Measurements from ENCODE around the gene IPO11.

DNA sequence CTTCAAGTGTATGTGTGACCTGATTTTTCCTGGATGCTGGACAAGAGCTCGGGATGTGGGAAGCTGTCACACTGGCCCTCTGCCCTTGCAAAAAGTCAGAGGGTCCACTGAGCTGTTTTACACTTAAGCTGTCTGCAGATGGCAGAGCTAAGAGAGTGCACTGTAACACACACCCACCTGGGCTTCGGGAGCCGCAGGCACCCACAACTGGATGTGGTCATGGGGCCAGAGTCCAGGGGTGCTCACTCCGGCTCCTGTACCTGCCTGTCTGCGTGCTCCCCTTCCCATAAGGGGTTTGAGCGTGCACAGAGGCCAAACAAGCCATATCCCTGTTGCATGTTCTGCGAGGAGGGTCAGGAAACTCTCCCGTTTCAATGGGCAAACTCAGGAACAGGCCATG is 248.6 kb downstream of the IPO11 start:
- TF ChIP-seq, protein P1, sequence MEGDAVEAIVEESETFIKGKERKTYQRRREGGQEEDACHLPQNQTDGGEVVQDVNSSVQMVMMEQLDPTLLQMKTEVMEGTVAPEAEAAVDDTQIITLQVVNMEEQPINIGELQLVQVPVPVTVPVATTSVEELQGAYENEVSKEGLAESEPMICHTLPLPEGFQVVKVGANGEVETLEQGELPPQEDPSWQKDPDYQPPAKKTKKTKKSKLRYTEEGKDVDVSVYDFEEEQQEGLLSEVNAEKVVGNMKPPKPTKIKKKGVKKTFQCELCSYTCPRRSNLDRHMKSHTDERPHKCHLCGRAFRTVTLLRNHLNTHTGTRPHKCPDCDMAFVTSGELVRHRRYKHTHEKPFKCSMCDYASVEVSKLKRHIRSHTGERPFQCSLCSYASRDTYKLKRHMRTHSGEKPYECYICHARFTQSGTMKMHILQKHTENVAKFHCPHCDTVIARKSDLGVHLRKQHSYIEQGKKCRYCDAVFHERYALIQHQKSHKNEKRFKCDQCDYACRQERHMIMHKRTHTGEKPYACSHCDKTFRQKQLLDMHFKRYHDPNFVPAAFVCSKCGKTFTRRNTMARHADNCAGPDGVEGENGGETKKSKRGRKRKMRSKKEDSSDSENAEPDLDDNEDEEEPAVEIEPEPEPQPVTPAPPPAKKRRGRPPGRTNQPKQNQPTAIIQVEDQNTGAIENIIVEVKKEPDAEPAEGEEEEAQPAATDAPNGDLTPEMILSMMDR (conservative IDR thresholded peaks at IDR 0.05): no peak
- no peak for TF ChIP-seq ZFX (IDR thresholded peaks at IDR 0.05)
